Renal pelvis (tissue), 4 donors: Measurements from ENCODE around the gene AGXT. TPM values are rescaled to one million over a fixed set of nuclear protein-coding genes. Genes with fewer than 3 reads are reported as not detected.
"Not testable (repeated sequence)": the region's sequence is repeated elsewhere in the genome, so short reads cannot be mapped to it uniquely, and the experiment has no call there.

Source experiments
- DNase-seq: peaks from one replicate; pipeline ENCODE4 v3.0.0-alpha.2; 2013
- polyA plus RNA-seq, 3 donors: library from polyadenylated mRNA; unstranded; fragments of 120-200 nt; gene quantifications; one replicate each; pipeline ENCODE4 v1.2.1, GENCODE V29; 2013; ENCODE audit not compliant: insufficient read length in 3 of 3

AGXT gene
- polyA plus RNA-seq, 3 donors, result 0.11 to 0.23 (median 0.13) TPM

DNA sequence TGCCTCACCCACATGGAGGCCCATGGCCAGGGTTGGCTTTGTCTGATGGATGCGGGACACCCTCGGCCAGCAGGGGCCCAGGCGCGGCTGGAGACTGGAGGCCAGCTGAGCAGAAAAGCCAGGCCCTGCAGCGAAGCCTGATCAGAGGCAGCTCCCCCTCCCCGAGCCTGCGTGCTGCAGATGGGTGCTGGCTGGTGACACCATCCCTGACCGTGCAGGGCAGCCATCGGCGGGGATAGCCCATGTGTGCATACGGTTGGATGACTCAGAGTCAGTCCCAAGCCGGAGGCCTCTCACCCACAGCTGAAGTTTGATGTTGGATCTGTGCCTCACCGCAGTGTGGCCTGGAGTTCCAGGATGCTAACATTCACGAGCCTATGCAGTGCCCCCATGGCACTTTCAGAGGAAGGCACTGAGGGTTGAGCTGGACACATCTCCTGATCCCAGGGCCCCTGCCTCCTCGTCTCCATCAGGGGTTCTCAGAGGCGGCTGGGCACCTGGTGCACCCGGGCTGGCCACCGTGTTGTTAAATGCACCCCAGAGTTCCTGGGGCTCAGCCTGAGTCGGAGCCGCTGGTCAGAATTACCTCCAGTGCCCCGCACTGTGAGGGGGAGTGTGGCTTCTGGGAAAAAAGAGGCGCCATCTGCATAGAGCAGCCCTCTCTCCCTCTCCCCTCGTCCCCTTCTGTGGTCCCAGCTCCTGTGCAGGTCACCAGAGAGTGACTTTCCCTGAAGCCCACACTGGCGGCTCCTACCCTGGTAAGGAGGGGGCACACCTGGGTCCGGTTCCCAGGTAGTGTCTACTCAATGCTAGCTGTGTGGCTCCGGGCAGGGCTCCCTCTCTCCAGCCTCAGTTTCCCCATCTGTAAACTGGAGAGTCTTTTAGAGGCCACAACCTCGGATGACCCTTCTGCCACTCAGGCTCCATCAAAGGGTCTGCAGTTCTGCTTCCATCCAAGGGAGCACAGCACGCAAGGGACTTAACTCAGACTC, 29.2 kb upstream of the AGXT start:
- no peak for DNase-seq

DNA sequence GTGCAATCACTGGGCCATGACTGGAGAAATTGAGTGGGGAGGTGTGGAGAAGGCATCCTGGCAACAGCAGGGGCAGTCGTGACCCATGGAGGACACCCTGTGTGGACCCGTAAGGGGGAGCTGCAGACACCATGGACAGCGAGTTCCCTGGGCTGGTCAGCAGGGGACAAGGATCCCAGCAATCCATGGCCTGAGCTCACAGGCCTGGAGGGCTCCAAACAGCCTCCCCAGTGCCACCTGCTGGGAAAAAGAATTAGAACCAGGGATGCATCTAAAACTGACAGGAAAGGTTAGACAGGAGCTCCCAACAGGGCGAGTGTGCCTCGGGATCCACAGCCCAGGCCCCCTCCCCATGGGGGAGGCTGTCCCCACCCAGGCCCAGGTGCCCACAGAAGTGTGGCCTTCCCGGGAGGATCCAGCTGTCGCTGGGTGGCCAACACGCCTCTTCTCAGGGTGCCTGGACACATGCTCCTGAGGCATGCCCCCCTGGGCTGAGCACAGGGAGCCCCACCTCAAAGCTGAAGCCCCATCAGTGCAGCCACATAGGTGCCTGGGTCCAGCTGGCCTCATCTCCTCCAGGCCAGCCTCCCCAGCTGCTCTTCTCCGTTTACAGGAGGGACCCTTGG, 28.1 kb upstream of the AGXT start:
- DNase-seq, result peak; percentile 82

DNA sequence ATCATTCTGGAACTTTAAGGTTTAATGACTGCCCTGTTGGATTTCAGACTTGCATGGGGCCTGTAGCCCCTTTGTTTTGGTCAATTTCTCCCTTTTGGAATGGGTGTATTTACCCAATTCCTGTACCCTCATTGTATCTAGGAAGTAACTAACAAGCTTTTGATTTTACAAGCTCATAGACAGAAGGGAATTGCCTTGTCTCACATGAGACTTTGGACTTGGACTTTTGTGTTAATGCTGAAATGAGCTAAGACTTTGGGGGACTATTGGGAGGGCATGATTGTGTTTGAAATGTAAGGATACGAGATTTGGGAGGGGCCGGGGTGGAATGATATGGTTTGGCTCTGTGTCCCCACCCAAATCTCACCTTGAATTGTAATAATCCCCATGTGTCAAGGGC, 22.3 kb upstream of the AGXT start:
- DNase-seq, result not testable (repeated sequence)

DNA sequence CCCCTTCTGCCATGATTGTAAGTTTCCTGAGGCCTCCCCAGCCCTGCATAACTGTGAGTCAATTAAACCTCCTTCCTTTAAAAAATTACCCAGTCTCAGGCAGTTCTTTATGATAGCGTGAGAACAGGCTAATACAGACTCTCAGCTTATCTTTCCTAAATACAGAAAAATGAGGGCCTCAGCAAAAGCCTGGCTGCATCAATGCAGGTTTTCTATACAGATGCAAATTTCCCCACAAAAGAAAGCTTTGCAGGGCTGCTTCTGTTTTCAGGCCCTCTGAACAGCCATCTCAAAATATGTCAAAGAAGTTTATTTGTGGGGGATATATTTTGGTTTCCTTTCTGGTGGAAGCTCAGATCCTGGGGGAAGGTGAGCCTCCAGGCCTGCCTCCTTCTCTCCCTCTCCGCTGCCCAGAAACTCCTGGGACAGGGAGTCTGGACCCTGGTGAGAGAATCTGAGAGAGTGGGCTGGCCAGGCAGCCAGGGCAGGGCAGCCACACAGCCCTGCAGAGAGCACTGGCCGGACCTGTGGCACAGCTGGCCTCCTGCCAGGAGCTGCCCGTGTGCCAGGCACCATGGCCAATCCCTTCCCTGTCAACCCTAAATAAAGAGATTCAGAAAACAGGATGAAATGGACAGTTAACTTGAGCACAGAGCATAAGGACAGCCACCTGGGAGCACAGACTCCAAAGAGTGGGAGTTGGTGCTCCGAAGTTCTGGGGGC, 21.6 kb upstream of the AGXT start:
- DNase-seq, result no peak

DNA sequence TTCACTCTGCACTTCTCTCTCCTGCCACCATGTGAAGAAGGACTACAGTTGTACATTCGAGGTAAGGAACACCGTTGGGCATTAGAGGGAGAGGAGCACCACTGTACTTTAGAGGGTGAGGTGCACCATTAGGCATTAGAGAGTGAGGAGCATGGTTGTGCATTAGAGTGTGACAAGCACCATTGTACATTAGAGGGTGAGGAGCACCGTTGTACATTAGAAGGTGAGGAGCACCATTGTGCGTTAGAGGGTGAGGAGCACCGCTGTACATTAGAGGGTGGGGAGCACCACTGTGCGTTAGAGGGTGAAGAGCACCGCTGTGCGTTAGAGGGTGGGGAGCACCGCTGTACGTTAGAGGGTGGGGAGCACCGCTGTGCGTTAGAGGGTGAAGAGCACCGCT, 20.8 kb upstream of the AGXT start:
- DNase-seq, result no peak

DNA sequence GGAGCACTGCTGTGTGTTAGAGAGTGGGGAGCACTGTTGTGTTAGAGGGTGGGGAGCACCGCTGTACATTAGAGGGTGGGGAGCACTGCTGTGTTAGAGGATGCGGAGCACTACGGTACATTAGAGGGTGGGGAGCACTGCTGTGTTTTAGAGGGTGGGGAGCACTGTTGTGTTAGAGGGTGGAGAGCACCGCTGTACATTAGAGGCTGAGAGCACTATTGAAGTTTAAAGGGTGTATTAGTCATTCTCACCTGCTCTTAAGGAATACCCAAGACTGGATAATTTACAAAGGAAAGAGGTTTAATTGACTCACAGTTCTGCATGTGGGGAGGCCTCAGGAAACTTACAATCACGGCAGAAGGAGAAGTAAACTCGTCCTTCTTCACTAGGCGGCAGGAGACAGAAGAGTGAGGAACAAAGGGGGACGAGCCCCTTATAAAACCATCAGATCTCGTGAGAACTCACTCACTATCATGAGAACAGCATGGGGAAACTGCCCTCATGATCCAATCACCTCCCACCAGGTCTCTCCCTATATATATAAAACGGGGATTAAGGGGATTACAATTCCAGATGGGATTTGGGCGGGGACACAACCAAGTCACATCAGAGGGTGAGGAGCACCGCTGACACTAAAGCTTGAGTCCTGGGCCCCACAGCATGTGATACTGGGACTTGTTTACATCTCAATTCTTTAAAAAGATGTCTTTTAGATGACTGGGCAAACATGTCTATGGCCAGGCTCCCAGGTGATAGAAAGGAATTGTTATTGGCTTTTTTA, 19.5 kb upstream of the AGXT start:
- DNase-seq, result no peak

DNA sequence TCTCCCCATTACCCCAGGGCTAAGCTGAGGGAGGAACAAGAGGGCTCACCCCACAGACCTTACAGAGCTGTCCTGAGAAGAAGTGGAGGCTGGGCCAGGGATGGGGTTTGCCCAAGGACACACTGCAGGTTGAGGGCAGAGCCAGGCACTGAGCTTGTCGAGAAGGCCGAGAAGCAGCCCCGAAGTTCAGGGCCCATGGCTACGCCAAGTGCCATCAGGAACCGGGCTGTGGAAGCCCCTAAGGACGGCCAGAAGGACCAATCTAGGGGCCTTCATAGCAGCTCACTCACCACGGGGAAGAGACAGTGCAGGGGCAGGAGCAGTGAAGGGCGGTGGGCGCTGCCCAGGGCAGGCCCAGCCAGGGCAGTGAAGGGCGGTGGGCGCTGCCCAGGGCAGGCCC, 18.6 kb upstream of the AGXT start:
- no peak for DNase-seq

DNA sequence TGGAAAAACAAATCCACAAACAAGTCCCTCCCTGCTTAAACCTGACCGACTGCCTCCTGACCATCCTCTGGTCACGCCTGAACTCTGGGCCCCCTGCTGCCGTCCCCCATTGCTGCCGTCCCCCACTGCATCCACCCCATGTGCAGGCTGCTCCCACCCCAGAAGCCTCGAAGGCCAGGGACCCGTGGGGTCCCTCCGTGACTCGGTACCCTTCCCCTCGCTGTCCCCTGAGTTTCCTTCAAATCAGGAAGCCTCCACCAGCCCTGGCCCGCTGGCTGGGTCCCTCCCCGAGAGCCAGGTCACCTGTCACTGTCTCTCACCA, 17.9 kb upstream of the AGXT start:
- DNase-seq, result no peak

DNA sequence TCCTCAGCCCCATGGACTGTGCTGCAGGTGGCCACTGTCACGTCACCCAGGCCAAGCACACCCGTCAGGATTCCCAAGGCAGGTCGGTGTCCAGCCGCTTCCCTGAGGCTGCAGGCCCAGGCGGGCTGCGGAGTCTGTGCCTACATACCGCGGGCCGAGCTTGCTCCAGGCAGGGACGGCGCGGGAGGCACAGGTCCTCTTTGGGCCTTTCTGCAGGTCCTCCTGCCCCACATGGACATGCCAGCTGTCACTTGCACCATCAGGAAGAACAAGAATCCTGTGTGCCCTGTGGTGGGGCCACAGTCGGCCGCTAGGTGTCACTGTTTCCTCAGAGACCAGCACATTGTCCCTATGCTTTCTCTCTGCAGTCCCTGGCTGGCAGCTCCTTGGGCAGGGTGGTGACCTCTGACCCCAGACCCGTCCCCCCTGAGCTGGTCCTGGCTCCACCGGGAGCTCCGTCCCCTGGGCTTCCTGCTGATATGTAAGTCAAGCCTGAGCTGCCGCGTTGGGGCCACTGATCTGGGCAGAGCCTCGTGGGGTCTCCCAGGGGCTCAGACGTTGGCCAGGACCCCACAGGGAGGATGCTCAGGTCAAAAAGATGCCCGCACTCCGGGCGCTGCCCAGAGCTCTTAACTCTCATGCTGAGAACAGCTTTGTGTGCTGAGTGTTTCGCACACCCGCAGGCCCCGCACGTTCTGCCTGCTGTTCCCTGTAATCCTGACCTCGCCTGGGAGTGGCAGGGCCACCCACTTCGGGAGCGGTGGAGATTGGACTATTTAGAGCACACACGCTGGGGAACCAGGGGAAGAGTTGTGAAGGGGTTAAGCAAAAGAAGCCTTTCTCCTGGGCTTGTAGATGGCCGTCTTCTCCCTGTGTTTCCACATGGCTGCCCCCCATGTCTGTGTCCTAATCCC, 17.3 kb upstream of the AGXT start:
- peak; percentile 63 for DNase-seq

DNA sequence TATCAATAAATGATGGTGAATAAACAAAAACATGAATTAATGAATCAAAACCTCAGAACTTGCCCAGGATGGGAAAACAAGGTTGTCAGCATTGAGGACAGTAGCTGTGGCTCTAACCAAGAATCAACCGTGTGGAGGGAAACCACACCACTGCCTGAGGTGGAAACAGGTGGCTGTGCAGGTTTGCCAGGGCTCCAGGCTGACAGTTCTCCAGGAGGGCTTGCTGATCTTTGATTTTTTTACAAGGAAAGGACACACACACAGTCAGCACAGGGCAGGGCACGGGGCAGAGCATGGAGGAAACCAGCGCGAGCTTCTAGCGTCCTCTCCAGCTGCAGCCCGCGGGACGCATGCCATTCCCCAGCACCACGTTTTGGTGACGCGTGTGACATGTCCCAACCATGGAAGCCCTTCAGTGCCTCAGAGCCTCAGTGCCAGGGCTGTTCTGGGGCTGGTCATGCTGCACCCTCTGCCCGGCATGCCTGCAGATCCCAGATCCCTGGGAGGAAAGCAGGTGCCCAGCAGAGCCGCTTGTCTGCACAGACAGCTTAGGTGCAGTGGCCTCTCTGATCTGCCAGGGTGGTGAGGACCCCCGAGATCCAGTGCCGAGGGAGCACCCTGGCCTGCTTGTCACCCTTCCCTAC, 15.8 kb upstream of the AGXT start:
- no peak for DNase-seq

DNA sequence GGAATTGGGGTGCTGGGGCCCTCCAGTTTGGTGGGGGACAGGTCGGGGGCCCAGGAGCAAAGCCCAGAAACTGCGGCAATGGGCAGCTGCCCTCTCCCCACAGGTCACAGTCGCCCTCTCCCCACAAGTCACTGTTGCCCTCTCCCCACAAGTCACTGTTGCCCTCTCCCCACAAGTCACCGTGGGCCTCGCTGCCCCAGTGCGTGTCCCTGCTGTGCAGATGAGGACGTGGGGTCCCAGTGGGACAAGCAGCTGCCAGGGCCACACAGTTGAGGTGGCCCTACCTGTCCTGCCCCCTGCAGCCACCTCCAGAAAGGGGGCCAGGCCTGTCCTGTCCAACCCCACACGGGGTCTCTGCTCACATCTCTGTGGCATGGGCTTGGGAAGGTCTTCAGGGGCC, 13.0 kb upstream of the AGXT start:
- no peak for DNase-seq

DNA sequence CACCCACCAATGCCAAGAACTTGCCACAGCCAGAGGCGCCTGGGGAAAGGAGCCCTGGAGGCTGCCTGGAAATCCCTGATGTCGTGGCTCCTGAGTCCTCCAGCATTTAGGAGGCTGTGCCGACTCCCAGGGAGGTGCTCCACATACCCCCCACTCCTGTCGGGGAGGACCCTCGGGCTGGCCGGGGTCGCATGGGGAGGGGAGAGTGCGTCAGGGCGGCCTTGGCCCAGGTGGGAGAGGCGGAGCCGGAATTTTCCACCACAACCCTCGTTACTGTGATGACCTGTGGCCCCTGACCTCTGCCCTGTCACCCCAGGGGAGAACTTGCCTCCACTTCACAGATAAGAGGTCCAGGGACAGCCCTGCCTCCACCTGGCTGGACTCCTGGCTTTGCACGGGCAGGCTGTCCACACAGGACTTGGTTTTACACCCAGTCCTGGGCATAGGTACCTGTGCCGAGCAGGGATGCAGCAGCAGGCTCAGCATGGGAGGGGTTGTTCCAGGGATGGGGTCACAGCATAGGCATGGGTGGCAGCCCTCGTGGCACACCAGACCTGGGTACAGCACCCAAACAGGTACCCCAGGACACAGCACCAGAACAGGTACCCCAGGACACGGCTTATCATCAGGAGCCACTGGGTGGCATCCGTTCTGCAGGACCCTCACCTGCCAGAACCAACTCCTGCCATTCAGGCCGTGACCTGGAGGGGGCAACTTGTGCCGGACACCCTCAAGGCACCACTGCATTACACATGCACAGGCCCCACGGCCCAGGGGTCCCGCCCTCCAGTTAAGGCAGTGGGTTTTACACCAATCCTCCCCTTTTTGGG, 12.3 kb upstream of the AGXT start:
- no peak for DNase-seq

DNA sequence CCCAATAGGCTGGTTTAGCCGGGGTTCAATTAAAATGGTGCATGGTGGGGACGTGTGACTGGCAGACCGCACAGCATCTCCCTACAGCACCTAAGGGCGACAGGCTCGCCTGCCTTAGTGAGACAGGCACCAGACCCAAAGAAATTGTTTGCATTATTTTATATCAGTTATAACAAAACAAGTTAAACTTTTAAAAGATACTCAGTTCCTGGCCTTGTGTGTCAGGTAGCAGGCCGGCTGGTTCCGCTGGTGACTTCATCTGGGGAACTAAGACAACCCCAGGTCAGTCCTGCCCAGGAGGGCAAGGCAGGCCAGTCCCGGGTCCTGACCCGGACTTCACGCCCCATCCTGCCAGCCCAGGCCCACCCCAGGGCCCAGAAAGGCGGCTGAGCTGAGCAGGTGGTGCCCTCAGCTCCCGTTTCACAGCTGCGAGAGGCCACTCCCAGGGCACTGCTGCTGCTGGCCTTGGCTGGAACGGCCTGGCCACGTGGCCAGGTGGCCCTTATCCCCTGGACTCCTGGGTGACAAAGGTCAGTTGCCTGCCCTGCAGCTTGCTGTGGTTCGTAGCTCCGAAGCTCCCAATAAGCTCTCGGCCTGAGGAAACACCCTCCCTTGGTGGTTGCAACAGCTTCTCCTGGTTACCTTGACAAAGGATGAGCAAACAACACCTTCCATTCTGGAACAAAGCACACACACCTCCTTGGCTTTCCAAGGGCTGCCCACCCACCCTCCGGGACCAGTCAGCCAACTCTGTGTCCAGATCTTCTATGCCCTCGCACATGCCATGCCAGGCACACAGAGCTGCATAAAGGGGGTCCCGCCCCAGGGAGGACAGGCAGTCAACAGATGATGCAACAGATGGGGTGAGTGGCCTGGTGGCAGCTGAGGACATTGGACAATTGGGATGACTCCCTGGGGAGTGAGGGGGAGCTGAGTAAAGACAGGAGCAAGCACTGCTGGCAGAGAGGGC, 11.3 kb upstream of the AGXT start:
- DNase-seq, result no peak

DNA sequence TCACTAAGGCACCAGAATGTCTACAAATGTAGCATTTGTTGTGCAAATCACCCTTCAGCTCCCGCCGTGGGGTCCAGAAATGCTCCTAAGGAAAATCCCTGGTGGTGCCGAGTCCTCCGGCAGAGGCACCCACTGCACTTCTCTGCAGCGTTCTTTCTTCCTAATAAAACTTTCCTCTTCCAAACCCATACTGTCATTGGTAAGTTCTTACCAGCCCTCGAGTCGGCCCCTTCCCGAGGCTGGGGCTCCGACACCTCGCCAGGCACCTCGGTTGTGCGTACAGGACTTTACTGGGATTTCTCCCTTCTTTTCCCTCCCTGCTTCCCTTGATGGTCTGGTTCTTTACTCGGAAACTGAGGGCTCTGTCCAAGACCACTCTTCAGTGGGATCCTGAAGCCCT, 10.3 kb upstream of the AGXT start:
- DNase-seq, result no peak

DNA sequence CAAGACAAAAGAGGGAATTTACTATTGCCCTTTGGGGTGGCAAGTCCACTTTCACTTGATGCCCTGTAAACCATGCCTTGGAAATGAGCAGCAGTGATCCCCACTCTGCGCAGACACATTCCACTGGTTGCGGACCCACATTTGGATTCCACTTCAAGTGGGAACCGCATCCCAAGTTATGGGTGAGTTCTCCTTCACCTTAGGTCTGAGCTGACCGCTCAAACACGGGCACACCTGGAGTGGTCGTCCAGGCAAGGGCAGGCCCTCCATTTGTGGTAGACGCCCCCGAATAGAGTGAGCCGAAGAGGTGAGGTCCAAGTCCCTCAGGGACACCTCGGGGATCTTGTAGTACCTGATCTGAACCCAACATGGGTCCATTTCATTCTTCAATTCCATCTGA, 9.8 kb upstream of the AGXT start:
- no peak for DNase-seq

DNA sequence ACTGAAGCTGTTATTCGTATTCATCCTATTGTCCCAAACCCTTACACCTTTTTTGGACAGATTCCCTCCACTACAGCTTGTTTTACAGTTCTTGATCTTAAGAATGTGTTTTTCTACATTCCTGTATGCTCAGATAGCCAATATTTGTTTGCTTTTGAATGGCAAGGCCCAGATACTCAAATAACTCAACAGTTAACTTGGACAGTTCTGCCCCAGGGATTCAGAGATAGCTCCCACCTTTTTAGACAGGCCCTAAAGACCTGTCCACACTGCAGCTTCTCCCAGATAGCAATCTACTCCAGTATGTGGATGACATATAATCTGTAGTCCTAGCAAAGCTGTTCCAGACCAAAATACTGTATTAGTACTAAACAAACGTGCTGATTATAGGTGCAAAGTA, 7.1 kb upstream of the AGXT start:
- DNase-seq, result no peak

DNA sequence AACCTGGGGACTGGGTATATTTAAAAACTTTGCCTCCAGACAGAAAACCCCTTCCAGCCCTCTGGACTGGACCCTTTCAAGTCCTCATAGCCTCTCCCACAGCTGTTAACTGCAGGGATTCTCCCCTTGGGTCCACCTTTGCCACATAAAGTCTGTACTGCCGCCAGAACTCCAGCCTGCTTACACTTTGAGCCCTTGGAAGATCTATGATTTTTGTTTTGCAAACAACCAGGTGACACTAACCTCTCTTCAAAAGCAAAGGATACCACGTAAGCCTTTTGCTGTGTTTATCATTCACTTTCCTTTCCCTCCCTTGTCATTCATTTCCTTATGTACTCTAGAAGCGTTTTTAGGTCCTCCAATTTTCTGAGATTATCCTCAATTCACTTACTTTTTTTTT, 4.1 kb upstream of the AGXT start:
- no peak for DNase-seq

DNA sequence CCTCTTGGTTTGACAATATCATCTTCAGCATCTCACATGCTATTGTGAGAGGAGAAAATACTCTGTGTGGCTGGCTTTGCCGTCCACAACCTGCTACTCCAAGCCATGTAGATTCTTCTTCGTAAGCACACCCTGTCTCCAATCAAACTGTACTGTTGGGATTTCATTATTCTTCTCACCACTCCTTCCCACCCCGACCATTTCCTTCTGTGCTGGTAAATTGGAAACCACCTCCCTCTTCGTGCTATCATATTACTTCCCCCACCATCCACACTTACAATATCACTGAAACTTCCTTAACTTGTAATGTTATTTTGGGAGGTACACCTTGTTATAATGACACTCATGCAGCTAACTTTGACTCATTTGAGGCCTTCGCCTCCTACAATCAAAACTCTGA, 3.2 kb upstream of the AGXT start:
- no peak for DNase-seq
